HG03095 (cell line): ENCODE data around the gene SLC25A4.
A peak's percentile ranks its signal among the peaks of the same experiment; 100 is the strongest.
"Not testable (repeated sequence)": the region's sequence is repeated elsewhere in the genome, so short reads cannot be mapped to it uniquely, and the experiment has no call there.

Experiments
- ATAC-seq: cut with Tn5 transposase; IDR thresholded peaks from one replicate; pipeline ENCODE4 v1.9.1; 2021; ENCODE audit warnings: moderate library complexity; ENCODE audit not compliant: unreplicated experiment

SLC25A4 gene

DNA sequence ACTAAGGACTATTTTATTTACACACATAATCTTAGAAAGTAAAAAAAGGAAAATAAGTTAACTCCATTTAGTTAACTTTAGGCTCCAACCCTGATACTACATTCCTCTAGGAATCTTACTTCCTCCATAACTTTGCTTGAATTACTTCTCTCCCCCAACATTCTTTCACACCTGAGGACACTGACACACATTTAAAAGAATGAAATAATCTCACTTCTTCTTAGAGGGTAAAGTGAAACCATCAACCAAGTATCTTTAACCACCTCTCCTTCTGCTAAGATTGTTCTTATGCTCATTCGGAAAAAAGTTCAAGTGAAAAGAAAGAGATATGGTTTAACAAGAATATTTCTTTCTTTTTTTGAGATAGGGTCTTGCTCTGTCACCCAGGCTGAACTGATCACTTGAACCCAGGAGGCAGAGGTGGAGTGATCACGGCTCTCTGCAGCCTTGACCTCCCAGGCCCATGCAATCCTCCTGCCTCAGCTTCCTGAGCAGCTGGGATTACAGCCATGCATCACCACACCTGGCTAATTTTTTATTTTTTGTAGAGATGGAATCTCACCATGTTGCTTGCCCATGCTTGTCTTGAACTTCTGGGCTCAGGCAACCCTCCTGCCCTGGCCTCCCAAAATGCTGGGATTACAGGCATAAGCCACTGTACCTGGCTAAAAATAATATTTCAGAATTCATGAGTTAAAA, 28.5 kb downstream of the SLC25A4 start:
- ATAC-seq: peak; percentile 87

DNA sequence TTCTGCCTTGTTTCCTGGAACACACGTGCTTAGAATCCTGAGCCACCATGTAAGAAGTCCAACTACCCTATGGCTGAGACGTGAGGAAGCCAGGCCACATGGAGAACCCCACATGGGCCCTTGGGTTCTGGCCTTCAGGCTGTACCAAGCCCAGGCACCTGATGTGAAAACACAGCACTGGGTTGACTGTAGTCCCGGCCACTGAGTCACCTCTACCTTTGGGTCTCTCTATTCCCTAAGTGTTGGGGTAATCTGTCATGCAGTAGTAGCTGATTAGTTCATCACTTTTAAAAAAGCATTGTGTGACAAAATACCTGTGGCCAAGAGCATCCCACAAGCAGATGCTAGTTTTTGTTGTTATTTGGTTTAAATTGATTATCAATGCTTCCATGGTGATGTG, 36.4 kb downstream of the SLC25A4 start:
- no peak for ATAC-seq

DNA sequence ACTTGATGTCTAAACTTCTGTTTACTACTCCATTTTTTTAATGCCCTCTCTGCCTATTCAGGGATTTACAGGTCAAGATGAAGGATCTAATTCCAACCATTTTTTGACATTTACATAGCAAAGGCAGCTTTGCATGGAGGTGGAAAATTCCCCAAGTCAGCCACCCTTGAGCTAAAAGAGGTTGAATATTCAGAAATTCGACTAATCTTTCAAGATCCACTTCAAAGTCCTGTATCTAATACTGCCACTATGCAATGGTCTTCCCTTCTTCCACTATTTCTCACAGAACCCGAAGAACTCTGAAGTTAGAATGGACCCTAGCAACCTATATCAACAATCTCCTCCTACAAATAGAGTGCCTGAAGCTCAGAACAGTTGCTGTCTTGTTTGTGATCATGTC, 39.2 kb downstream of the SLC25A4 start:
- ATAC-seq: no peak

DNA sequence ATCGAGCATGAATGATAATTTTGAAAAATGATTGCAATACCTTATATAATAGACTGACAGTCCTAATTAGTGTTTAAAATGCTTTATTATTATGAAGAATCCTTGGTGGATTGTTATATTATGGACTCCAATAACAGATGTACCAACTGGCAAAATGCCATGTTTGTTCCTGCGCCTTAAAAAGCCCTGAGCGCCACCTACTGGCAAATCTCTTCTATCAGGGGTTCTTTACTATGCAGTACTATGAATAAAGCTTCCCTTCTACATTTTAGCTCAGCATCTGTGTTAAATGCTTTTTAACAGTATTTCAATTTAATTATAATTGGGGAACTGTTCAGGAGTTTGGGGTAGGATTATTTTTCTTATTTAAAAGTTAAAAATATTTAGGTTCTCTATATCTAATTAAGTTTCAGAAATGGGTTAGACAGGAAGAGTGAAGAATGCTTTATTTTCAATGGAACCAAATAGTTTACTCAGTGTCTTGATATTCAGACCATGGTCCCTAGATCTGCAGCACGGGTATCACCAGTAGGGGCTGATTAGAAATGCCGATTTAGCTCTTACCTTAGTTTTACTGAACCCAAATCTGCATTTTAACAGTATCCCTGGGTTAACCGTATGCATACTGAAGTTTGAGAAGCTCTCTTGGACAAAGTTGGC, 40.7 kb downstream of the SLC25A4 start:
- ATAC-seq: peak; percentile 64

DNA sequence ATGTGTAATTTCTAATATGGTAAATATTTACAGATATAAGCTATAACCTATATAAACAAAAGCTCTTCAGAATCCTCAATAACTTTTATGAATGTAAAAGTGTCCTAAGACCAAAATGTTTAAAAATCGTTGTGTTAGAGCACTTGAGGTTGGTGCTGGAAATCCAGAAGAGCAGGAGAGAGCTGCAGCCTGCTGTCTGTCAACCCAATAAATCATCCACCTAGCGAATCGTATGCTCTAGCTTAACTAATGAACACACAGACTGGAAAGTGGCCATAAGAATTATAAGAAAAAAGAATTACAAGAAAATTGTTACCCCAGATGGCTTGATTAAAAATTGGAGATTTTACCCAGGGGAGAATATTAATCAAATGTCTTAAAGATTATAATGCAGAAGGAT, 43.7 kb downstream of the SLC25A4 start:
- ATAC-seq: no peak

DNA sequence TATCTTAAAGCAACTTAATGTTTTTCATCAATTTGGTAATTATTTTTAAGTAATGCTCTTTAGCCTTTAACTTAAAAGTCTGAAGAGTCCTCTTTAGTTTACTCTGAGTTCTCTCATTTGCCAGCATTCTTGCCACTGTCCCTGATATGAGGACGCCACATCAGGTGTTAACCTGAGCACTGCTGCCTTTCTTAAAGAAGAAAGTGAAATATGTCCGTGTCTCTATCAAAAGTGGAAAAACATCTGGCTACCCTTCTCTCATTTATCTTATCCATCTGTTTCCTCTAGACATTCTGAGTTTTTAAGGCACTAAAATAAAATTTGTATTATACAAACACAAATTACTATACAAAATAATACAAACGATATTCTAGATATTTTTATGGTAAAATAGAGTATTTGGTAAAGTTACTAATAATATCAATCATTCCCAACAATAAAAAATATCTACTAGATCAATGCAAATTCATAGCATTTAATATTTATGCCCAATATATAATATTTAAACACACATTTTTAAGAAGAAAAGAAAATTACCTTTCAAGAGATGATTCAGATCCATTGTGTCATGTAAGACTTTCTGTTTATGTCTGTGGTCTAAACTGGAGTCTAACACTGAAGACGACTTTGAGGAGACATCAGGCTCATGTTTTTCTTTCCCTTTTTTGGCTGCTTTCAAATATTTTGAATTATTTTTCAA, 46.7 kb downstream of the SLC25A4 start:
- ATAC-seq: no peak

DNA sequence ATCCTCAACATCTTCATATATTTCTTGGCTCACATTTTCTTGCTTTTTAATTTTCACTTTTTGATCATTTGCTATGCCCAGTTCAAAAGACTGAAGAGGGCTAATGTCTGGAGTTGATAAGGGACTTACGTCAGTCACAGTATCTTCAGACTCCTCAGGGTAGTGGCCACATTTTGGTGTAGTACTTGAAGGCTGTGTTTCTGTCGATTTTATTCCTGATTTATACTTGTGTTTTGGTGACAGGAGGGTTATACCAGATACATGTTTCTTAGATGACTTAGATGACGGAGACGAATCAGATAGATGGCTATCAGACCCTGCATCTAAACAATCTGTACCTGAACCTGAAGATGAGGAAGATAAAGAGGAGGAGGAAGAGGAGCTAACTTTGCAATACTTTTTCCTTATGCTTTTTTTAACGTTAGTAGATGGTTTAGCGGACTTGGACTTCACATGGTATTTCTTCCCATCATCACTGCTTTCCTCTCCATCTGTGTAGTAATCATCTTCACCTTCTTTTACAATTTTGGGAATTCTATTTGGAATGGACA, 47.3 kb downstream of the SLC25A4 start:
- ATAC-seq: no peak

DNA sequence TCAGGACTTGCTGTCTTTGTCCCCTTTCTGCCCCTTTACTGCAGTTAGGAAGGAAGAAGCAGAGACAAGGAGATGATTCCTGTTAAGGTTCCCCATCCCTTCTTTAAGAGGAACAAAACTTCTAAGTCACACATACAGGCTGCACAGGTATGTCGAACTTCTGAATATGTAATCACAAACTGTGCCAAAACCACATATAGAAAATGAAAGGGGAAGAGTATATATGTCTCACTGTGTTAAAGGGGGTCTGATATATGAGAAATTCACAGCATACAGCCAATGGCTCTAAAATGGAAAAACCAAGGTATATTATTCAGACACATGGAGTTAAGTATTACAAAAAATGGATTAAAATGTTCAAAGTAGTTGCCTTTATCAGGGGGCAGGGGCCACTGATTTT, 49.0 kb downstream of the SLC25A4 start:
- ATAC-seq: peak; percentile 81

DNA sequence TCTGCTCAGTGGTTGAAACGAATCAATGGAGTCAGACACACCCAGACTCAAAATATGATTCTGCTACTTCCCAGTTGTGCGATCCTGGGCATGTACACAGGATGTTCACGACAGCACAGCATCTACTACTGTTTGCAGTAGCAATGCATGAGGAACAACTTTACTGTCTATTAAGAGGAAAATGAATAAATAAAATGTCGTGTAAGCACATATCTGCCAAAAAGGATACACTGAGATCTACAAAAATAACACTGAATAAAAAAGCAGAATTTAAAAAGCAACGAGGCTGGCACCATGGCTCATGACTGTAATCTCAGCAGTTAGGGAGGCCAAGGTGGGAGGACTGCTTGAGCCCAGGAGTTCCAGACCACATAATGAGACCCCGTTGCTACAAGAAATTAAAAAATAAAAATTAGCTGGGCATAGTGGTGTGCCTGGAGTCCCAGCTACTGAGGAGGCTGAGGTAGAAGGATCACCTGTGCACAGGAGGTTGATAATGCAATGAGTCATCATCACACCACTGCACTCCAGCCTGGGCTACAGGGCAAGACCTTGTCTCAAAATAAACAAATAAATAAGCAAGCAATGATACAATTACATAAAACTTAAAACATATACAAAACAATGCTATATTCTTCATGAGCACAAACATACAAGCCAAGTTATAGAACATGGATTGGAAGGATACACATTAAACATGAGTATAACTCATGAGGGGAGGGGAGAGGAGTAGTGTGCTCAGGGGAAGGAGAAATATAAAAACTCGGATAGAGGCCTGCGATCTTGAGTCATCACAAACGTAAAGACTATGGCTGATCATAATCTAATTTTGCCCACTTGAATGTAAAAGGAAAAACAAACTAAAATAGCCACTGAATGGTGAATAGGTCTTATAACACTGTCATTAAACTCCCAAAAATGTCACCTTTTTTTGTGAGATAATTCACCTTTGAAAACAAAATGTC, 52.1 kb downstream of the SLC25A4 start:
- no peak for ATAC-seq

DNA sequence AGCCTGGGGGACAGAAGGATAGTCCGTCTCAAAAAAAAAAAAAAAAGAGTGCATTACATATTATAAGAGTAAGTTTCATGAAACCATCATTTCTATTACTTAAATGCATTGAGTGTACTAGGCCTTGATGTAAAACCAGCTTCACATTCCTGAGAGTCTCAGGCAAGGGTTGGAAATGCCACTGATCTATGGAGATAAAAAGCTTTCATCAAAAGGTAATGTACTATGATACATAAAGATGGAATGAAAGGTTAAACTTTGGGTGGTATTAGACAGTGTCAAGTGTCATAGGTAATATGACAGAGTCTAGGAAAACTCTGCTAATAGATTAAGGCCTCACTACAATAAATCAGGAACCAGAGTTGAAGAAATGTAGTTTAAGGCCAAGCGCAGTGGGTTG, 53.4 kb downstream of the SLC25A4 start:
- no peak for ATAC-seq

DNA sequence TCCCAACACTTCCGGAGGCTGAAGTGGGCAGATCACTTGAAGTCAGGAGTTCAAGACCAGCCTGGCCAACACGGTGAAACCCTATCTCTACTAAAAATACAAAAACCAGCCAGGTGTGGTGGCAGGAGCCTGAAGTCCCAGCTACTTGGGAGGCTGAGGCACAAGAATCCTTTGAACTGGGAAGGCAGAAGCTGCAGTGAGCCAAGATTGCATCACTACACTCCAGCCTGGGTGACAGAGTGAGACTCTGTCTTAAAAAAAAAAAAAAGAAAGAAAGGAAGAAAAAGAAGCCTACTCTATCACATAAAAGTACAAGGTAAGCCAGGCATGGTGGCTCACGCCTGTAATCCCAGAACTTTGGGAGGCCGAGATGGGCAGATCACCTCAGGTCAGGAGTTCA, 55.1 kb downstream of the SLC25A4 start:
- not testable (repeated sequence) for ATAC-seq
